Stimulated activated CD4-positive, alpha-beta T cell treated with anti-CD3 and anti-CD28 coated beads, Interleukin-2, amount 100 ng/mL, for 4 hours (primary cell): ENCODE results near the gene SND1.
"Not testable (repeated sequence)": the region's sequence is repeated elsewhere in the genome, so short reads cannot be mapped to it uniquely, and the experiment has no call there.

Experiments
- DNase-seq: peaks from one replicate; pipeline ENCODE4 v3.0.0-alpha.2; 2020; ENCODE audit warnings: low read depth

SND1 gene

DNA sequence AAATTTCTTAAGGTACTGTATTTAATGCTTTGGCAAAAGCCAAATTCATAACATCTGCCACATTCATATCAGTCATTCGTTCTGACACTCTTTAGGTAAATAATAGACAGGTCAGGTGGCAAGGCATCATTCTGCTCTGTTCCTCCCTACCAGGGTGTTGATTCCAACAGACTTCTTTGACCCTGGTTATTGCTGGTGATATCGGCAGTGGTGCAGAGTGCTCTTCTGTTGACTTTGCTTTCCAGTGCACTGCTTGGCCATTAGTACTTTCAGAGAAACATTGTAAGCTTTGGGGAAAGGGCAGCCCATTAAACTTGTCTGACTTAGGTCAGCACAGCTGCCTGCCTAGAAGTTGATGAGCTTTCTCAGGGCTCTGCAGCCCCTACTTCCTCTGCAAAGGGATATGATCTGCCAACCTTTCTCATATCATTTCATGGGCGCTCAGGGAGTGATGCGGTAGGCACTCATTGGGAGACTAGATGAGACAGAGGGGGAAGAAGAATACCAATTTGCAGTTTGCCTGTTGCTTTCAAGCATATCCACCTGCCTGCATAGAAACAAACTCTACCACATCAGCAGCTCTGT lies 240.0 kb downstream of the SND1 start:
- no peak for DNase-seq

DNA sequence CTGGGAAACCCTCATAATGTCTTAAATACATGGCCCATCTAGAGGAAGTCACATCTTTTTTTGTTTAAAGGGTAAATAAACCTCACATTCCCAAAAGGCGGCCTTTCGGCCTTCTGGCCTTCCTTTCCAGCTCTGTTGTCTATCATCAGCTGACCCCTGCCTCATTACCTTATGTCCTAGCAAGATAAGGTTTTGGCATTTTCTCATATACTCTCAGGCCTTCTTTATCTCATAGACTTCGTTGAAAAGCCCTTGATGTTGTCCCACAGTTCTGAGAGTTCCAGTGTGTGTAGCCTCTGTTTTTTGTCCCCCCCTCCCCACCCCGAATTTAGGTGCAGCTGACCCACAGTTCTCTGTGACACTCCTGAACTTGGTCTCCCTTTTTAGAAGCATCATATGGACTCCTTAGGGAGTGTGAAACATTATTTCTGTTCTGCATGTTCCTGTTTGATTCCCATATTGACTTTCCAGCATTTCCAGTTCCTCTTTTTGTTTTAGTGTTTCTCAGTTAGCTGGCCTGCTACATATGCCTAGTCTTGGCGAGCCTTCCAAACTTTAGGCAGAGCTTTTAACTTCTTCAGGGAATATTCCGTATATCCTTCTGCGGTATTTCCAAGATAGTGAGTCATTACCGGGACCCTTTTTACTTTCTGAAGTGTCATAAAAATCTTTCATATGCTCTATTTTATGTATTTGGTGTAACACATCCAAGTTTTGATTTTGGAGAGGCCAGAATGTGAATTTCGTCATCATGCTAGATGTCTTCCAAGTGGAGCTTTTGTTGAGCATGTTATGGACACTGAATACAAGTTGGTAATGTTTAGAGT lies 240.7 kb downstream of the SND1 start:
- no peak for DNase-seq

DNA sequence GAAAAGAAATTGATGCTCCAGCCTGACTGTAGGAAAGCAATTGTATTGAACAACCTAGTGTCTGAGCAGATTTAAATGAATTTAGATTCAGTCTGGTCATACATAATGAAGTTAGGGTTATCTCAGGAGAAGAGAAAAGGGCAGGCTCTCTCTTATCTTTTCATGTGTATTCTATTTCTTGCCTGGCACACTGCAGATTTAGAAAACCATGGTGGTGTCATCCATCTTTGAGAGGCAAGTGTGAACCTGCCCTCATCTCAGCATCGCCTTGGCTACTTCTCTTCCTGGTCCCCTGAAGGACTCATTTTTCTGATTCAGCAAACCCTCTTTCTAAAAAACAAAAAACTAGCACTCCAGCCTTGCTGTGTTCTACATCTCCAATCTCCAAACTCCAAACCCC lies 241.6 kb downstream of the SND1 start:
- DNase-seq, result no peak

DNA sequence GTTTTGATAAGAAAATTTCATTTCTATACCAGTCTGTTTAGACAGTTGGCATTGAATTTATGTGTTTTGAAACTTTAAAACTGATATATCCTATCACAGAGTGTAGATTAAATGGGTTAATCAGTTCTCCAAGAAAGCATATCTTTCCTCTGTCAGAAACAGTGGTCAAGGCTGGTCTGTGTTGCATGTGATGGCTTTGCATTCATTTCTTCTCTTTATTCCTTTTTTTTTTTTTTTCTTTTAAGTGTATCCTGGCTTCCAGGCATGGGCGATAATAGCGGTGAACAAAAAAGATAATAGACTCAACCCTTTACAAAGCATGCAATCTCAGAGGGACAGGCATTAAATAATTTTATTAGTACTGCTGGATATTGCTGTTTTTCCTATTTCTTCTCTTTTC lies 242.6 kb downstream of the SND1 start:
- no peak for DNase-seq

DNA sequence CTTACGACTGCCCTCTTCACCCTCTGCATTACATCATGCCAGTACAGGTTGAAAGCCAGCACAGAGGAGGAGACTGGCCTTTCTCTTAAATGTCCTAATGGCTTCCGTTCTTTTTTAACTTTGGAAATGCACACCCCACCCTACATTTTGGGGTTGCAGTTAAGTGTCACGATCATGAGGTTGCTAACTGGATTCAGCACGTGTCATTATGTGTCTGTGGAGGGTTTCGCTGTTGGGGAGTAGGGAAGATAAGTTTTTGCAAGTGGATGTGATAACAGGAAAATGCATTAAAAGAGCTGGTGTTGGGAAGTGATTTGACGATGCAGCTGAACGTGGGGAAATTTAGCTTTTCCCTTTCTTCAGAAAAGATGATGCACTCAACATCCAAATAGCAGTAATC lies 243.4 kb downstream of the SND1 start:
- no peak for DNase-seq

DNA sequence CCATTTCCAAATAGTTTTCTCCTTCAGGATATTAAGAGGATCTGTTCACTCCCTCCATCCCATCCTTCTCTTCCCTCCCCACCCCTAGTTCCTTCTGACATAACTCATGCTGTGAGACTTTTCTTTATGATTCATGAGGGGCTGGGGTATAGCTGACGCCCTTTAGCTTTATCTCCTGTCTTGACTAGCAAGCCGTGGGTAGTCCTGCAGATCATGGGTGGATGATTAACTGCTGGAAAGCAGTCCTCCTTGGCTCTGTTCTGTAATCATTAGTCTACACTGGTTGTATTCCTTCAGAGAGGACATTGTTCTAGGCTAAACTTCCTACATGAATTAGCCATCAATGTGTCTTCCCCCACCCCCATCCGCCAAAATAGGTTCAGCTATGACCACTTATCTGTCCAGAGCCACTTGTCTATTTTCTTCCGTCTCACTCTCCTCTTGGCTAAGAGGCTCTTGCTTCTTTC lies 243.9 kb downstream of the SND1 start:
- no peak for DNase-seq

- DNase-seq, result no peak
Measured at GRCh38 chr7:127896659-127897058, 244.7 kb downstream of the SND1 start.

- peak; percentile 13 for DNase-seq
Measured at GRCh38 chr7:127897704-127898454, 245.9 kb downstream of the SND1 start.

DNA sequence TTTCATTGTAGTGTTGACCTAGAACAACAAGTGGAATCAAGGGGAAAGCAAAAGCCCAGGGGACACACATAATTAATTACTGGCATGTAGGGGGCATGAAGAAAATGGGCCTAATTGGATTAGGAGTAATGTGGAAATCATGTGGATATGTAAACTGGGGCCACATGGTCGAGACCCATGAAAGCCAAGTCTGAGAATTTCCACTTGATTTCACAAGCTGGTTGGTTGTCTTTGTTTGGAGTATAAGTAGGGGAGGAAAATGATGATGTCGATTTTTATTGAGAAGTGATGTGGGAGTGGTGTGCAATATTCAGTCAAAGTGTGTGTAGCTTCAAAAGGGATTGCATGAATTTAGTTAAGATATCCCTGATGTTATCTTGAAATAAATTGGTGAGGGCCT lies 247.4 kb downstream of the SND1 start:
- DNase-seq, result no peak

DNA sequence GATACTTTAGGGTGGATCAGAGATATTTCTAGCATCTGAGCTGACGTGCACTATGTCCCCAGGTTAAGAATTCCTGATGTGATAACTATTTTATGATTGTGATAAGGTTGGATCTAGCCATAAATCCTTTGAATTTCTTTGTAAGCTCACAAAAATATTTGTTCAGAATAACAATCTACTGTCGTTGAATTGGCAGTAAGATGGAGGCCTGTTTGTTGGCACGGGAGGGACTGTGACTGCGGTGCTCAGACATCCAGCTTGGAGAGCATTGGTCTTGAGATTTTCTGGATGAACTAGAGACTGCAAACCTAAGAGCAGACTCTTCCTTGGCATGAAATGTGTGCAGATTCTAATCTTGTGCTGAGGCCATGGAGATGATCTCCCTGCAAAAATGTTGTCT lies 248.1 kb downstream of the SND1 start:
- DNase-seq, result no peak

GRCh38 chr7:127900732-127901685 lies 249.0 kb downstream of the SND1 start:
- DNase-seq, result no peak

DNA sequence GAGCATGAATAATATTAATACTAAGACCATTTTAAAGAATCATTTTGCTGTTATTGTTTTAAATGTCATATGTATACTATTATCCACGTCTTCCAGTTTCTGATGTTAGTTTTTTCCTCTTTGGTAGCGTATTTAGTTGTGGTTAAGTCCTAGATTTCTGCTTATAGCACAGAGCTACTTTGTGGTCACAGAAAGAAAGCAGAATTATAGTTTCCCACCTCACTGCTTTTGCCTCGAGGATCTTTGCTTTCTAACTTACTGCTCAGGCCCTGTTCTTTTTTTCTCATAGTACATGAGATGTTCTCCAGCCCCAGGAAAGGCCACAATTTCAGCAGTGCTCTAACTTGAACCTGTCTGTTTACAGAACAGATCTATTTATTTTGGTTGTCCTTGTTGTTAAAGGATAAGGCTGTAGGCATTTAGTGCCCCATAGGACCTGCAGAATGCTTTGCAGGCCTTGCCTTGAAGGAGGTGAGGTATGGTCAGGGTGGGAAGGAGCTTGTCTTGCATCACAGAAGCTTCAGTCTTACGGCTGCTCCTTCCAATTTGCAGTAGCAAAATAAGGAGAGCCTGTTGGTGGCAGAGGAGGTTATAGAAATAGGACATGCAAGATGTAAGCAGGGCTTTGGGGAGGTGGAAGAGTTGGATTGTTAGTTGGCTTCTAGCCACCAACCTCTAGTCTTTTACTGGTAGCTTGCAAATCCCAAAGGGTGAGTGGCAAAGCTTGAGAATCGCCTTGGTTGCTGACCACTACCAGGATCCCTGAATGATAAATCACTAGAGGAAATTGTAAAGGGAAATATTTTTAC lies 250.1 kb downstream of the SND1 start:
- no peak for DNase-seq

DNA sequence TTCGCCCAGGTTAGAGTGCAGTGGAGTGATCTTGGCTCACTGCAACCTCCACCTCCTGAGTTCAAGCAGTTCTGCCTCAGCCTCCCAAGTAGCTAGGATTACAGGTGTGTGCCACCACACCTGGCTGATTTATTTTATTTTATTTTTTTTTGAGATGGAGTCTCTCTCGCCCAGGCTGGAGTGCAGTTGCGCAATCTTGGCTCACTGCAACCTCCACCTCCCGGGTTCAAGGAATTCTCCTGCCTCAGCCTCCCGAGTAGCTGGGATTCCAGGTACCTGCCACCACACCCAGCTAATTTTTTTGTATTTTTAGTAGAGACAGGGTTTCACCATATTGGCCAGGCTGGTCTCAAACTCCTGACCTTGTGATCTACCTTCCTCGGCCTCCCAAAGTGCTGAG lies 250.8 kb downstream of the SND1 start:
- not testable (repeated sequence) for DNase-seq

DNA sequence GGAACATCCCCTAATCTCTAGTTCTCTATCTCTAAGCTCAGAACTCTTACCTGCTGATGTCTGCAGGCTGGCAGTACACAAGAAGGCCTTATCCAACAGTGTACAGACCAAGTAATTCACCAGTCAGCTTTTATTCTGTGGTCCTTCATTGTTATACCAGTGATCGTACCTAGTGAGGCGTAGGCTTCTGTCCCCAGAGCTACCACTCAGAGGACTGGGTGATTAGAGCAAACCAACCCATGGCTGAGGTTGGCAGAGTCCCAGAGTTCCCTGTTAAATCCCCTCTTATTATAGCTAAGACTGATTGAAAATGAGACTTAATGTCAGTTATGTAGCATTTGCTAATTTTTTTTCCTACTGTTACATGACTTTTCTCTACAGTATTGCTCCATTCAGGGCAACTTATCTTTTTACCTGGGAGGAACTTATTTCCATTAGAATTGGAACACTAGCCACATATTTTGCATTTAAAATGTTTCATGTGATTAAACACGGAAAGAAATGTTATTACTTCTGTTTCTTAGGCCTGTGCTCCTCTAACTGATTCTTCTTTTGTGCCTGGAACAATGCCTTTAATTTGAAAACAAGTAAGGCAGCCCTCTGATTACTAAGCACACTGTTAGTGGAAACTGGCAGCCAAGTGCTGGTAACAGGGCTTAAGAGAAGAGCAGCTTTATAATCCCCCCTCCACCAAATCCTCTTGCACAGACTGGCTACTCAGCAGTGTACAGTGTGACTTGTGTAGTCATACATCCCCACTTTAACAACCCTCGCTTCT lies 252.1 kb downstream of the SND1 start:
- no peak for DNase-seq

DNA sequence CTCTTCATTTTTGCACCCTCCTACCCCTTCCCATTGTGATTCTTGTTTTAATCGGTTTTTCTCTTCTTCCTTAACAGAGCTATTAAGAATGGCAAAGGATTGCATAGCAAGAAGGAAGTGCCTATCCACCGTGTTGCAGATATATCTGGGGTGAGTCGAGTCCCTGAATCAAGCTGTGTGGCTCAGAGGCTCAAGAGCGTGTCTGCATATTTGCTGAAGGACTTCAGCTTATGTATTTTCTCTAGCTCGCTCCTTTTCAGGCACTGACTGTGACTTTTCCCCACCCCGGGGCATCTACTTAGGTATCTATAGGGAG lies 252.6 kb downstream of the SND1 start:
- no peak for DNase-seq

- DNase-seq, result no peak
Measured at GRCh38 chr7:127905021-127905420, 253.0 kb downstream of the SND1 start.

- DNase-seq, result no peak
Measured at GRCh38 chr7:127905491-127906330, 253.7 kb downstream of the SND1 start.

GRCh38 chr7:127907110-127908040 lies 255.4 kb downstream of the SND1 start:
- DNase-seq, result no peak
